HG03469 (cell line): Measurements from ENCODE around the gene TRABD.
"Not testable (repeated sequence)": the region's sequence is repeated elsewhere in the genome, so short reads cannot be mapped to it uniquely, and the experiment has no call there.

Source experiments
- ATAC-seq: cut with Tn5 transposase; IDR thresholded peaks from one replicate; pipeline ENCODE4 v1.9.1; 2021; ENCODE audit warnings: mild to moderate bottlenecking, moderate library complexity, moderate number of reproducible peaks; ENCODE audit not compliant: unreplicated experiment

TRABD gene

GRCh38 chr22:50185375-50186087, at the start of gene TRABD:
Gene TRABD, plus strand, starts transcription at chr22:50185913. Its CDS starts 7,148 bp downstream, at chr22:50193061.
- no peak for ATAC-seq

GRCh38 chr22:50136581-50137015, 49.1 kb upstream of the TRABD start:
- no peak for ATAC-seq

GRCh38 chr22:50137277-50137676, 48.4 kb upstream of the TRABD start:
- ATAC-seq, result not testable (repeated sequence)

- no peak for ATAC-seq
These were observed 47.7 kb upstream of the TRABD start for GRCh38 chr22:50138041-50138440.

GRCh38 chr22:50138988-50139387, 46.7 kb upstream of the TRABD start:
- no peak for ATAC-seq

- no peak for ATAC-seq
These were observed 45.8 kb upstream of the TRABD start for GRCh38 chr22:50139843-50140415.

GRCh38 chr22:50140615-50141014, 45.1 kb upstream of the TRABD start:
- no peak for ATAC-seq

GRCh38 chr22:50141462-50141861, 44.3 kb upstream of the TRABD start:
- no peak for ATAC-seq

GRCh38 chr22:50141891-50142363, 43.8 kb upstream of the TRABD start:
- no peak for ATAC-seq

GRCh38 chr22:50143096-50143495, 42.6 kb upstream of the TRABD start:
- ATAC-seq, result no peak

GRCh38 chr22:50144005-50144614, 41.6 kb upstream of the TRABD start:
- ATAC-seq, result no peak

- ATAC-seq, result no peak
These were observed 39.8 kb upstream of the TRABD start for GRCh38 chr22:50145721-50146438.

GRCh38 chr22:50146439-50147238, 39.1 kb upstream of the TRABD start:
- no peak for ATAC-seq

GRCh38 chr22:50147258-50148165, 38.2 kb upstream of the TRABD start:
- ATAC-seq, result not testable (repeated sequence)

GRCh38 chr22:50148166-50148500, 37.6 kb upstream of the TRABD start:
- ATAC-seq, result no peak

- ATAC-seq, result no peak
These were observed 36.6 kb upstream of the TRABD start for GRCh38 chr22:50148991-50149721.

GRCh38 chr22:50150161-50151129, 35.3 kb upstream of the TRABD start:
- ATAC-seq, result no peak
